HepG2 (cell line): ENCODE results near the gene PTTG1. TPM values are rescaled to one million over a fixed set of nuclear protein-coding genes. Genes with fewer than 3 reads are reported as not detected.

ENCODE experiments used
- CBFB ChIP-seq: sonication (generic); formaldehyde crosslinking; IDR thresholded peaks from 2 replicates; pipeline ENCODE4 v1.4.0; 2020; ENCODE audit warnings: missing genetic modification reagents
- CEBPB ChIP-seq: IDR thresholded peaks from 2 replicates; pipeline ENCODE4 v1.6.1; 2011; ENCODE audit warnings: low read depth, low read length, improper control_type of control experiment, borderline replicate concordance
- CHD2 ChIP-seq: IDR thresholded peaks from 2 replicates; pipeline ENCODE4 v1.6.1; 2011; ENCODE audit warnings: low read depth, low read length, improper control_type of control experiment
- FOSL2 ChIP-seq: sonication (generic); formaldehyde crosslinking; IDR thresholded peaks from 2 replicates; pipeline ENCODE4 v1.4.0; 2020; ENCODE audit warnings: missing genetic modification reagents
- GTF2F1 ChIP-seq: fragments of 150-350 bp; IDR thresholded peaks from 2 replicates; pipeline ENCODE4 v1.6.1; 2014; ENCODE audit warnings: low read length
- HCFC1 ChIP-seq: fragments of 150-350 bp; IDR thresholded peaks from 2 replicates; pipeline ENCODE4 v1.6.1; 2014; ENCODE audit warnings: low read depth, low read length
- HMG20B ChIP-seq: conservative IDR thresholded peaks from 2 replicates; pipeline ENCODE4 v1.6.1; 2016; ENCODE audit warnings: missing genetic modification reagents, missing compliant biosample characterization
- HMGA1 ChIP-seq: sonication (generic); formaldehyde crosslinking; conservative IDR thresholded peaks from 2 replicates; pipeline ENCODE4 v1.4.0; 2020; ENCODE audit warnings: missing genetic modification reagents
- IKZF4 ChIP-seq: sonication (generic); formaldehyde crosslinking; IDR thresholded peaks from 2 replicates; pipeline ENCODE4 v1.5.1; 2020; ENCODE audit warnings: borderline replicate concordance, mild to moderate bottlenecking, low read depth, missing genetic modification reagents; ENCODE audit errors: not compliant biosample characterization
- KAT7 ChIP-seq: IDR thresholded peaks from 2 replicates; pipeline ENCODE4 v1.6.1; 2018; ENCODE audit warnings: borderline replicate concordance, missing compliant biosample characterization
- KLF13 ChIP-seq: sonication (generic); formaldehyde crosslinking; IDR thresholded peaks from 2 replicates; pipeline ENCODE4 v1.4.0; 2020; ENCODE audit warnings: mild to moderate bottlenecking, missing genetic modification reagents
- MAFK ChIP-seq, 2 experiments: IDR thresholded peaks in 1 of 2; conservative IDR thresholded peaks in 1 of 2; 2 replicates each; pipeline ENCODE4 v1.6.1; 2011; ENCODE audit warnings: improper control_type of control experiment in 2 of 2, low read length in 2 of 2
- MED13 ChIP-seq: sonication (generic); formaldehyde crosslinking; IDR thresholded peaks from 2 replicates; pipeline ENCODE4 v1.5.0; 2020; ENCODE audit warnings: missing genetic modification reagents
- PHF21A ChIP-seq: sonication (generic); formaldehyde crosslinking; IDR thresholded peaks from 2 replicates; pipeline ENCODE4 v1.5.0; 2020; ENCODE audit warnings: mild to moderate bottlenecking, missing genetic modification reagents
- PLSCR1 ChIP-seq: sonication (generic); formaldehyde crosslinking; IDR thresholded peaks from 2 replicates; pipeline ENCODE4 v1.5.0; 2020; ENCODE audit warnings: missing genetic modification reagents, mild to moderate bottlenecking, borderline replicate concordance
- PREB ChIP-seq: sonication (generic); formaldehyde crosslinking; IDR thresholded peaks from 2 replicates; pipeline ENCODE4 v1.4.0; 2020; ENCODE audit warnings: missing genetic modification reagents
- STAT6 ChIP-seq: sonication (generic); formaldehyde crosslinking; IDR thresholded peaks from 2 replicates; pipeline ENCODE4 v1.4.0; 2020; ENCODE audit warnings: missing genetic modification reagents, mild to moderate bottlenecking, borderline replicate concordance
- TFAP4 ChIP-seq: sonication (generic); IDR thresholded peaks from 2 replicates; pipeline ENCODE4 v1.6.1; 2016; ENCODE audit warnings: low read depth, borderline replicate concordance
- ZFP36 ChIP-seq: fragments of 150-350 bp; IDR thresholded peaks from 2 replicates; pipeline ENCODE4 v1.6.1; 2018; ENCODE audit warnings: borderline replicate concordance, low read length, low read depth; ENCODE audit not compliant: partially characterized antibody
- ZNF121 ChIP-seq: sonication (generic); formaldehyde crosslinking; IDR thresholded peaks from 2 replicates; pipeline ENCODE4 v1.5.0; 2020; ENCODE audit warnings: mild to moderate bottlenecking, missing genetic modification reagents
- ZNF430 ChIP-seq: sonication (generic); formaldehyde crosslinking; IDR thresholded peaks from 2 replicates; pipeline ENCODE4 v1.9.0; 2021; ENCODE audit warnings: mild to moderate bottlenecking, missing genetic modification reagents
- ZNF552 ChIP-seq: sonication (generic); formaldehyde crosslinking; IDR thresholded peaks from 2 replicates; pipeline ENCODE4 v1.9.0; 2022; ENCODE audit warnings: missing genetic modification reagents, mild to moderate bottlenecking, borderline replicate concordance
- ZNF598 ChIP-seq: sonication (generic); formaldehyde crosslinking; IDR thresholded peaks from 2 replicates; pipeline ENCODE4 v1.5.1; 2020; ENCODE audit warnings: mild to moderate bottlenecking, missing genetic modification reagents, borderline replicate concordance
- ZNF605 ChIP-seq: sonication (generic); formaldehyde crosslinking; IDR thresholded peaks from 2 replicates; pipeline ENCODE4 v1.8.0; 2022; ENCODE audit warnings: mild to moderate bottlenecking, missing genetic modification reagents
- ZNF614 ChIP-seq: IDR thresholded peaks from 2 replicates; pipeline ENCODE4 v1.6.1; 2018; ENCODE audit warnings: missing biosample characterization, missing genetic modification reagents, inconsistent platforms, borderline replicate concordance
- polyA plus RNA-seq, 8 experiments: library from polyadenylated mRNA; depleted of rRNA in 3 of 8; stranded (reverse) in 7 of 8; unstranded in 1 of 8; fragments of >200 nt; fragmentation: Illumina TruSeq in 4 of 8; extraction: Trizol in 4 of 8; gene quantifications; 2 replicates each; pipeline versions ENCODE4 v1.2.1 to v1.2.3, GENCODE V29; 2011 to 2016; ENCODE audit warnings: low read depth in 4 of 8, missing spikeins in 1 of 8, mixed read lengths in 1 of 8; ENCODE audit not compliant: insufficient read depth in 1 of 8
- total RNA-seq, 5 experiments: library from RNA; depleted of rRNA; stranded (reverse); fragments of >200 nt; fragmentation: Illumina TruSeq; extraction: Trizol; gene quantifications; 2 replicates each; pipeline ENCODE4 v1.2.3, GENCODE V29; 2016; ENCODE audit warnings: low read depth in 1 of 5
- TF ChIP-seq, protein P1 (sequence below): sonication (generic); formaldehyde crosslinking; IDR thresholded peaks from 2 replicates; pipeline ENCODE4 v1.4.0; 2020; ENCODE audit warnings: mild to moderate bottlenecking, missing genetic modification reagents

The PTTG1 gene
- total and polyA plus RNA-seq, 2 of the 13 experiments (the other 11 are each of a cell fraction or from before 2014, with no cell fraction given): 102 to 161 TPM

- TF ChIP-seq ZNF121 (CRISPR knock-in tag) (peak; percentile 59), GTF2F1 (no peak), STAT6 (CRISPR knock-in tag) (peak; percentile 78; the same call in 1 of the 2 replicates), PLSCR1 (CRISPR knock-in tag) (no peak), MED13 (CRISPR knock-in tag) (peak; percentile 79; the same call in 1 of the 2 replicates), ZNF598 (no peak), PHF21A (CRISPR knock-in tag) (peak; percentile 94), IKZF4 (CRISPR knock-in tag) (peak; percentile 35), KLF13 (CRISPR knock-in tag) (no peak), MAFK (conservative IDR thresholded peaks at IDR 0.05 in 1 of 2, IDR thresholded peaks at IDR 0.05 in 1 of 2; ENCODE audit: low read length in 2 of 2) (peak in 1 of 2 experiments; percentile 61; a peak in 3 of 4 replicates), HMGA1 (CRISPR knock-in tag) (no peak), ZNF430 (CRISPR knock-in tag) (peak; percentile 60; the same call in 1 of the 2 replicates), ZNF614 (CRISPR knock-in tag) (peak; percentile 90), HCFC1 (no peak), CEBPB (peak; percentile 92), CHD2 (no peak), KAT7 (CRISPR knock-in tag) (no peak), FOSL2 (CRISPR knock-in tag) (peak; percentile 95), TFAP4 (peak; percentile 33; the same call in 1 of the 2 replicates), ZNF552 (CRISPR knock-in tag) (no peak), HMG20B (CRISPR knock-in tag) (peak; percentile 52; the same call in 1 of the 2 replicates), ZNF605 (CRISPR knock-in tag) (no peak), CBFB (CRISPR knock-in tag) (no peak), PREB (CRISPR knock-in tag) (no peak), ZFP36 (no peak)
- TF ChIP-seq, protein P1, sequence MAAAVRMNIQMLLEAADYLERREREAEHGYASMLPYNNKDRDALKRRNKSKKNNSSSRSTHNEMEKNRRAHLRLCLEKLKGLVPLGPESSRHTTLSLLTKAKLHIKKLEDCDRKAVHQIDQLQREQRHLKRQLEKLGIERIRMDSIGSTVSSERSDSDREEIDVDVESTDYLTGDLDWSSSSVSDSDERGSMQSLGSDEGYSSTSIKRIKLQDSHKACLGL (CRISPR knock-in tag): no peak
Observed at GRCh38 chr5:160475864-160476438, 54.3 kb downstream of the PTTG1 start (continued).
